IMR-90 (cell line): ENCODE data around the gene ZNF407. TPM values are rescaled to one million over a fixed set of nuclear protein-coding genes. Genes with fewer than 3 reads are reported as not detected.

Experiments used
- ATAC-seq: fragments of 200-7000 bp; cut with Tn5 transposase; 2 replicates; pipeline ENCODE4 v1.9.1; 2020; ENCODE audit warnings: low read depth, mild to moderate bottlenecking, moderate library complexity
- BruUV-seq: library from RNA; stranded (reverse); fragments of 400-500 nt; replicated peaks from 2 replicates; lab custom pipeline; 2021; lab: Mats Ljungman, UMichigan
- CTCF ChIA-PET: fragments of 300-600 bp; formaldehyde crosslinking; extraction: SDS; loops from one replicate; lab custom pipeline; 2021; ENCODE audit warnings: antibody characterized with exemption; lab: Yijun Ruan, JAX
- POLR2A ChIA-PET: fragments of 300-600 bp; sonication (Branson Sonifier 250); formaldehyde crosslinking; loops from one replicate; lab custom pipeline; 2022; ENCODE audit warnings: antibody characterized with exemption; ENCODE audit not compliant: unreplicated experiment; lab: Charles Lee
- DNase-seq: peaks from one replicate; pipeline ENCODE4 v3.0.0; 2013
- H2AFZ ChIP-seq: replicated peaks from 2 replicates; pipeline ENCODE3; 2013; ENCODE audit warnings: low read length, mild to moderate bottlenecking; ENCODE audit not compliant: poor library complexity
- H2AK5ac ChIP-seq: 2 replicates; pipeline ENCODE4 v1.6.1; 2013; ENCODE audit warnings: low read depth, low read length, inconsistent platforms
- H2AK9ac ChIP-seq: replicated peaks from 2 replicates; pipeline ENCODE3; 2013; ENCODE audit warnings: mild to moderate bottlenecking, low read depth, low read length, moderate library complexity; ENCODE audit not compliant: poor library complexity
- H2BK120ac ChIP-seq: 2 replicates; pipeline ENCODE4 v1.6.1; 2013; ENCODE audit warnings: low read depth, low read length, inconsistent platforms
- H2BK15ac ChIP-seq: 3 replicates; pipeline ENCODE4 v1.6.1; 2013; ENCODE audit warnings: low read depth, low read length, inconsistent platforms
- H2BK20ac ChIP-seq: 2 replicates; pipeline ENCODE4 v1.6.1; 2013; ENCODE audit warnings: low read depth, mild to moderate bottlenecking, inconsistent platforms, low read length, moderate library complexity
- H2BK5ac ChIP-seq: 2 replicates; pipeline ENCODE4 v1.6.1; 2013; ENCODE audit warnings: mild to moderate bottlenecking, low read depth, low read length, inconsistent platforms; ENCODE audit not compliant: poor library complexity, severe bottlenecking
- H3K14ac ChIP-seq: replicated peaks from 2 replicates; pipeline ENCODE4 v1.6.1; 2013; ENCODE audit warnings: low read depth, low read length, inconsistent platforms
- H3K18ac ChIP-seq: 2 replicates; pipeline ENCODE4 v1.6.1; 2013; ENCODE audit warnings: low read depth, low read length, control low read depth
- H3K23ac ChIP-seq: 2 replicates; pipeline ENCODE4 v1.6.1; 2013; ENCODE audit warnings: low read depth, low read length, inconsistent platforms
- H3K27ac ChIP-seq: 2 replicates; pipeline ENCODE4 v1.5.1; 2013; ENCODE audit warnings: mild to moderate bottlenecking, control low read depth, low read length; ENCODE audit not compliant: insufficient read depth
- H3K27me3 ChIP-seq: 2 replicates; pipeline ENCODE4 v1.6.1; 2013; ENCODE audit warnings: low read length; ENCODE audit not compliant: control insufficient read depth, insufficient read depth
- H3K36me3 ChIP-seq: 2 replicates; pipeline ENCODE4 v1.6.1; 2013; ENCODE audit warnings: low read length, mixed read lengths; ENCODE audit not compliant: control insufficient read depth, insufficient read depth
- H3K4ac ChIP-seq: 2 replicates; pipeline ENCODE4 v1.6.1; 2013; ENCODE audit warnings: low read depth, low read length, inconsistent platforms
- H3K4me1 ChIP-seq: 2 replicates; pipeline ENCODE4 v1.6.1; 2013; ENCODE audit warnings: low read length, mixed read lengths; ENCODE audit not compliant: control insufficient read depth, insufficient read depth
- H3K4me2 ChIP-seq: 2 replicates; pipeline ENCODE4 v1.6.1; 2013; ENCODE audit warnings: low read depth, mild to moderate bottlenecking, control low read depth, low read length, moderate library complexity
- H3K4me3 ChIP-seq: 2 replicates; pipeline ENCODE4 v1.5.1; 2013; ENCODE audit warnings: low read depth, mild to moderate bottlenecking, control low read depth, low read length, moderate library complexity; ENCODE audit not compliant: insufficient read depth
- H3K56ac ChIP-seq: 2 replicates; pipeline ENCODE4 v1.6.1; 2013; ENCODE audit warnings: low read length, inconsistent platforms; ENCODE audit not compliant: insufficient read depth; ENCODE audit errors: extremely low read depth
- H3K79me1 ChIP-seq, 2 experiments: 2 replicates each; pipeline ENCODE4 v1.6.1; 2013; ENCODE audit warnings: low read length in 2 of 2, inconsistent platforms in 1 of 2, low read depth in 1 of 2
- H3K9ac ChIP-seq: 2 replicates; pipeline ENCODE4 v1.6.1; 2013; ENCODE audit warnings: low read depth, low read length, control low read depth
- H3K9me1 ChIP-seq: 2 replicates; pipeline ENCODE4 v1.6.1; 2013; ENCODE audit warnings: low read length, inconsistent platforms; ENCODE audit not compliant: insufficient read depth
- H3K9me3 ChIP-seq: 2 replicates; pipeline ENCODE4 v1.6.1; 2013; ENCODE audit warnings: low read length; ENCODE audit not compliant: control insufficient read depth, insufficient read depth
- H4K20me1 ChIP-seq: 2 replicates; pipeline ENCODE4 v1.6.1; 2013; ENCODE audit warnings: low read length, inconsistent platforms; ENCODE audit not compliant: insufficient read depth
- H4K5ac ChIP-seq: 2 replicates; pipeline ENCODE4 v1.6.1; 2013; ENCODE audit warnings: mild to moderate bottlenecking, low read depth, low read length, control low read depth
- H4K8ac ChIP-seq, 2 experiments: 2 replicates each; pipeline ENCODE4 v1.6.1; 2013; ENCODE audit warnings: low read depth in 2 of 2, low read length in 2 of 2, control low read depth in 1 of 2, inconsistent platforms in 1 of 2
- H4K91ac ChIP-seq: 2 replicates; pipeline ENCODE4 v1.6.1; 2013; ENCODE audit warnings: low read depth, low read length, inconsistent platforms; ENCODE audit not compliant: insufficient read depth
- CEBPB ChIP-seq: IDR thresholded peaks from 2 replicates; pipeline ENCODE4 v1.6.1; 2012; ENCODE audit warnings: low read depth, low read length, improper control_type of control experiment
- CHD1 ChIP-seq: IDR thresholded peaks from 2 replicates; pipeline ENCODE4 v1.6.1; 2012; ENCODE audit warnings: low read depth, low read length, improper control_type of control experiment
- CTCF ChIP-seq: conservative IDR thresholded peaks from 2 replicates; pipeline ENCODE4 v1.5.1; 2012; ENCODE audit warnings: mild to moderate bottlenecking, low read depth, low read length, improper control_type of control experiment
- FOS ChIP-seq: fragments of 150-350 bp; IDR thresholded peaks from 2 replicates; pipeline ENCODE4 v1.6.1; 2016; ENCODE audit warnings: low read depth, low read length
- MAFK ChIP-seq: IDR thresholded peaks from 2 replicates; pipeline ENCODE4 v1.6.1; 2012; ENCODE audit warnings: low read depth, low read length, improper control_type of control experiment
- MXI1 ChIP-seq: IDR thresholded peaks from 2 replicates; pipeline ENCODE4 v1.6.1; 2012; ENCODE audit warnings: low read depth, mild to moderate bottlenecking, low read length, moderate library complexity, borderline replicate concordance
- NFE2L2 ChIP-seq: fragments of 150-350 bp; IDR thresholded peaks from 2 replicates; pipeline ENCODE4 v1.6.1; 2016; ENCODE audit warnings: low read depth, mild to moderate bottlenecking, low read length
- RAD21 ChIP-seq: IDR thresholded peaks from 2 replicates; pipeline ENCODE4 v1.6.1; 2012; ENCODE audit warnings: low read length, improper control_type of control experiment
- RCOR1 ChIP-seq: IDR thresholded peaks from 2 replicates; pipeline ENCODE4 v1.6.1; 2012; ENCODE audit warnings: mild to moderate bottlenecking, low read length, improper control_type of control experiment; ENCODE audit not compliant: insufficient replicate concordance
- RFX5 ChIP-seq: IDR thresholded peaks from 2 replicates; pipeline ENCODE4 v1.8.0; 2012; ENCODE audit warnings: low read depth, mild to moderate bottlenecking, low read length, moderate library complexity
- USF2 ChIP-seq: fragments of 150-350 bp; IDR thresholded peaks from 2 replicates; pipeline ENCODE4 v1.6.1; 2017; ENCODE audit warnings: mild to moderate bottlenecking, antibody characterized with exemption, low read length, low read depth
- WGBS, 2 experiments: methylation state at CpG; one replicate each; pipeline versions ENCODE4 v1.1.5 to v1.1.7; 2013; ENCODE audit warnings: missing lambda C conversion rate in 2 of 2; ENCODE audit not compliant: insufficient read length in 1 of 2; ENCODE audit errors: extremely low coverage in 2 of 2; 5-methylcytosine and 5-hydroxymethylcytosine counted together
- dilution Hi-C: fragments of 300-500 bp; cut with HindIII; formaldehyde crosslinking; loops from one replicate; pipeline ENCODE4 v1.14.3; 2018; ENCODE audit warnings: low sequenced_read_pairs; ENCODE audit not compliant: unreplicated experiment
- in situ Hi-C: fragments of 300-500 bp; cut with MboI; formaldehyde crosslinking; loops from 3 replicates; pipeline ENCODE4 v1.14.3; 2019; ENCODE audit warnings: low sequenced_read_pairs, inconsistent platforms, mixed read lengths
- intact Hi-C: fragments of 100-400 bp; cut with micrococcal nuclease; formaldehyde crosslinking; loops from 2 replicates; pipeline ENCODE4 v1.10.0; 2022
- polyA plus RNA-seq, 3 experiments: library from polyadenylated mRNA; depleted of rRNA; stranded (reverse); fragments of >200 nt; gene quantifications; 2 replicates each; pipeline ENCODE4 v1.2.3, GENCODE V29; 2012; ENCODE audit warnings: low replicate concordance in 1 of 3
- total RNA-seq: library from RNA; depleted of rRNA; stranded (reverse); fragments of >200 nt; gene quantifications from 2 replicates; pipeline ENCODE4 v1.2.3, GENCODE V29; 2012

ZNF407 gene
- total and polyA plus RNA-seq, 2 of the 4 experiments (the other 2 are of a cell fraction): 3.1 to 20.1 TPM

GRCh38 chr18:74876630-74877243 lies 279.1 kb downstream of the ZNF407 start:
- Histone ChIP-seq H4K91ac (no peak overlapping the region), H3K4me2 (no peak overlapping the region), H3K36me3 (peaks cover 5% of the 10 kb centered on the region; the same call in 1 of the 2 replicates), H4K5ac (no peak overlapping the region), H3K18ac (no peak overlapping the region), H2AFZ (no peak overlapping the region), H3K4ac (no peak overlapping the region), H3K23ac (no peak overlapping the region), H3K27ac (no peak overlapping the region), H4K8ac (no peak overlapping the region), H2AK9ac (no peak overlapping the region), H3K4me1 (no peaks in the 10 kb centered on the region), H3K9ac (no peak overlapping the region), H3K14ac (no peak overlapping the region), H3K56ac (no peak overlapping the region), H2BK5ac (no peak overlapping the region), H2BK15ac (no peak overlapping the region), H2BK20ac (no peak overlapping the region), H3K27me3 (no peaks in the 10 kb centered on the region), H3K4me3 (no peak overlapping the region), H3K9me1 (peaks cover 3% of the 10 kb centered on the region; the same call in 1 of the 2 replicates), H2AK5ac (no peak overlapping the region), H4K20me1 (no peaks in the 10 kb centered on the region), H3K9me3 (no peaks in the 10 kb centered on the region), H3K79me1 (no peaks in the 10 kb centered on the region), H2BK120ac (no peak overlapping the region)
- dilution Hi-C loops (no loop called here), intact Hi-C loops (no loop called here), in situ Hi-C loops (no loop called here)
- no peak for TF ChIP-seq RCOR1
- TF ChIP-seq FOS: no peak
- no peak for TF ChIP-seq CTCF
- TF ChIP-seq RFX5: no peak
- no peak for TF ChIP-seq MXI1
- TF ChIP-seq RAD21: no peak
- TF ChIP-seq CHD1: no peak
- no peak for TF ChIP-seq USF2
- TF ChIP-seq NFE2L2: no peak
- no peak for TF ChIP-seq CEBPB
- TF ChIP-seq MAFK: no peak
- DNase-seq (no peak), ATAC-seq (no peak)
- WGBS, 2 experiments: 100% methylated on average over 1 of the region's 18 CpGs; no CpG with 5 or more reads in 1 of the 2 experiments
- CTCF ChIA-PET: no interaction called here
- BruUV-seq: no TSS peak
- POLR2A ChIA-PET: no interaction called here
